Measurements from ENCODE around the gene FOLR3.
"Not testable (repeated sequence)": the region's sequence is repeated elsewhere in the genome, so short reads cannot be mapped to it uniquely, and the experiment has no call there.

FOLR3 gene

DNA sequence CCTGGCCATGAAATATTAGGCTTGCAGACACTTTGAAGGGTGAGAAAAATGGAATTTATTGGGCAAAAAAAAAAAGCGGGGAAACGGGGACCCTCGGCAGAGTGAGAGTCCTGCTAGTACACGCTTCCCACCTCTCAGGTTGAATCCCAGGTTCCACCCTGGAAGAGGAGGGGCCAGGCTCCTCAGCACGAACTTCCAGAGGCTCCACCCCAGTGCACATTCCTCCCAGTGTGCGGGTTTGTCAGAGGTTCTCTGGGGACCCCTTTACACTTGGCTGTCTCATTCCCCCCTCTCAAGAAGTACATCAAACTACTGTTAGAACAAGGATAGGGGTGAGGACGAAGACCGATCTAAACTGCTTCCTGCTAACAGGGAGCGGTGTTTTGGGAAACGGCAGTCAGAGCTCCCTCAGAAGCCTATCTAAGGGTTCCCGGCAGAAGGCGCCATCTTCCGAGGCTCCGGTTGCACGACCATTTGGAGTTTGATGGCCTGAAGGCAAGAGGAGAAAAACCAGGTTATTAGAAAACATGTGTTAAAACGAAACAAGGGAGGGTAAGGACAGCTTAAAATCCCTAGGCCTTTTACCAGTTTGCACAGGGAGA is 27.5 kb downstream of the FOLR3 start:
- no peak for DNase-seq (ENCODE audit: low read depth)

DNA sequence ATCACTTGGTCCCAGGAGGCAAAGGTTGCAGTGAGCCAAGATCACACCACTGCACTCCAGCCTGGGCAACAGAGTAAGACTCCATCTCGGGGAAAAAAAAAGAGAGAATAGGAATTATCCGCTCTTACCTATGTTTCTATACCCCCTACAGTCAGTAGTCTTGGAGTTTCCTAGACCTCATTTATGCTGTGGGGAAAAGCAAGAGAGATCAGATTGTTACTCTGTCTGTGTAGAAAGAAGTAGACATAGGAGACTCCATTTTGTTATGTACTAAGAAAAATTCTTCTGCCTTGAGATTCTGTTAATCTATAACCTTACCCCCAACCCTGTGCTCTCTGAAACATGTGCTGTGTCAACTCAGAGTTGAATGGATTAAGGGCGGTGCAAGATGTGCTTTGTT is 28.7 kb downstream of the FOLR3 start:
- DNase-seq (ENCODE audit: low read depth) = not testable (repeated sequence)

GRCh38 chr11:72169046-72169555 is 33.6 kb downstream of the FOLR3 start:
- DNase-seq (ENCODE audit: low read depth) = not testable (repeated sequence)

GRCh38 chr11:72169754-72170153 is 34.2 kb downstream of the FOLR3 start:
- not testable (repeated sequence) for DNase-seq (ENCODE audit: low read depth)

GRCh38 chr11:72172043-72172442 is 36.5 kb downstream of the FOLR3 start:
- DNase-seq (ENCODE audit: low read depth) = not testable (repeated sequence)

DNA sequence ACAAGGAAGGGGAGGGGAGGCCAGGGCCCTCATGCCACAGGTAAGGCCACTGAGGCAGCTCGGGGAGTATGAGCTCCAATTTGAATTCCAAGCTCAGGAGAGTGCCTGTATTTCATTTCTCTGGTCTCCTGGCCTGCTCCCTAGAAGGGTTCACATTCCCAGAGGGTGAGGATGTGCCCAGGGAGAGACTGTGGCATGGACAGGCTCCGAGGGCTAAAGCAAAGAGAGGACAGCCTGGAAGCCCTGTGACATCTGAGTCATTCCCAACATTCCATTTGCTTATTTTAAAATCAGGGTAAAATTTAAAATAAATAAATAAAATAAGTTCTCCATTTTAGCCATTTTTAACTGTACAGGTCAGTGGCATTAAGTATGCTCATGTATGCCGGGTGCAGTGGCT is 37.8 kb downstream of the FOLR3 start:
- DNase-seq (ENCODE audit: low read depth) = no peak

GRCh38 chr11:72174302-72175070 is 39.0 kb downstream of the FOLR3 start:
- no peak for DNase-seq (ENCODE audit: low read depth)

DNA sequence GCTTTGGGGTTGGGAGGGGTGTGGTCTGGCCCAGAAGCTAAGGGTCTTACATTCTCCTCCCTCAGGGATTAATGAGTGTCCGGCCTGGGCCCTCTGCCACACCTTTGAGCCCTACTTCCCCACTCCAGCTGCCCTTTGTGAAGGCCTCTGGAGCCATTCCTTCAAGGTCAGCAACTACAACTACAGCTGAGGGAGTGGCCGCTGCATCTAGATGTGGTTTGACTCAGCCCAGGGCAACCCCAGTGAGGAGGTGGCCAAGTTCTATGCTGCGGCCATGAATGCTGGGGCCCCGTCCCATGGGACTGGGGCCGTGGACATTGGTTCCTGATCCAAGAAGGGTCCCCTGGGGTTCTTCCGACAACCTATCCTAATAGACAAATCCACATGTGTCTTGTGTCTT is 42.1 kb downstream of the FOLR3 start:
- DNase-seq (ENCODE audit: low read depth) = no peak

DNA sequence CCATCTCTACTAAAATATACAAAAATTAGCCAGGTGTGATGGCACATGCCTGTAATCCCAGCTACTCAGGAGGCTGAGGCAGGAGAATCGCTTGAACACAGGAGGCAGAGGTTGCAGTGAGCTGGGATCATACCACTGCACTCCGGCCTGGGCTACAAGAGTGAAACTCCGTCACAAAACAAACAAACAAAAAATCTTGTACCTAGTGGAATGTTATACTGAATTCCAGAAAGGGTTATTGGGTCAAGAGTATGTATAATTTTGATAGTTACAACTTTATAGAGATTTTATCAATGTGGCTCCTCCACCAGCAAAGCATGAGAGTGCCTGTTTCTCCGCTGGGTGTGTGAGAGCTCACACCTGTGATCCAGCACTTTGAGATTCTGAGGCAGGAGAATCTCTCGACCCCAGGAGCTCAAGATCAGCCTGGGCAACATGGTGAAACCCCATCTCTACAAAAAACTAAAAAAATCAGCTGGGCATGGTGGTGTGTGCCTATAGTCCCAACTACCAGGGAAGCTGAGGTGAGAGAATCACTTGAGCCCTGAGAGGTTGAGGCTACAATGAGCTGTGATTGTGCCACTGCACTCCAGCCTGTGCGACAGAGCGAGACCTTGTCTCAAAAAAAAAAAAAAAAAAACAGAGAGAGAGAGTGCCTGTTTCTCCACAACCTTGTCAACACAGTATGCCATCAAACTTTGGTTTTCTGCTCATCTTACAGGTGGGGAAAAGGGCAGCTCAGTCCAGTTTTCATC is 43.7 kb downstream of the FOLR3 start:
- peak; percentile 17 for DNase-seq (ENCODE audit: low read depth)

- DNase-seq (ENCODE audit: low read depth) = no peak
Observed at GRCh38 chr11:72179804-72180396, 44.4 kb downstream of the FOLR3 start.

DNA sequence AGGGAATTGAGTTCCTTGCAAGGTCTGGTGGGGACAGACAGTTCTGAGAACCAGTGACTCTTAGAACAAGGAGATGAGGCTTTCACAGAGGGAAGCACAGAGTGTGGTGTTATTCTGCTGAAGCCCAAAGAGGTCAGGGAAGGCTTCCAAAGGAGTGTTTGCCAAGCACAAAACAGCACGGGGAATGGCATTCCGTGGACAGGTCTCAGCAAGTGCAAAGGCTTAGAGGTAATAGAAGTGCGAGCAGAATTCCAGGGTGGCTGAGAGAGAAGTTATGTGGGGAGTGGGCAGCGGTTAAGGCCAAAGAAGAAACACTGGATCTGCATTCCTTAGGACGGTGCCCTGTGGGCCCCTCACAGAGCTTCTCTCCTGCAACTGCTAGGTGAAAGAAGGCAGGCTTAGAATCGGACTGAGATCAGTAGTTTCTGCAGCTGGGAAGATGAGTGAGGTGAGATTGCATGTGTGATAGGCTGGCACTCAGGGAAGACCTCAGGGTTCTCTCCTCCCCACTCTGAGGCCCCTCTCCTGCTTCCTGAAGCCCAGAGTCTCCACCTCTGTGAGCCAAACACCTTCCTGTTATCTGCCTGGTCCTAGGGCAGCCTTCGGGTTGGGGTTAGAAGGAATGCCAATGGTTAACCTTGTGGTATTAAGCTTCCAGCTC is 45.5 kb downstream of the FOLR3 start:
- DNase-seq (ENCODE audit: low read depth) = not testable (repeated sequence)

- DNase-seq (ENCODE audit: low read depth) = not testable (repeated sequence)
Observed at GRCh38 chr11:72181553-72181958, 46.0 kb downstream of the FOLR3 start.

DNA sequence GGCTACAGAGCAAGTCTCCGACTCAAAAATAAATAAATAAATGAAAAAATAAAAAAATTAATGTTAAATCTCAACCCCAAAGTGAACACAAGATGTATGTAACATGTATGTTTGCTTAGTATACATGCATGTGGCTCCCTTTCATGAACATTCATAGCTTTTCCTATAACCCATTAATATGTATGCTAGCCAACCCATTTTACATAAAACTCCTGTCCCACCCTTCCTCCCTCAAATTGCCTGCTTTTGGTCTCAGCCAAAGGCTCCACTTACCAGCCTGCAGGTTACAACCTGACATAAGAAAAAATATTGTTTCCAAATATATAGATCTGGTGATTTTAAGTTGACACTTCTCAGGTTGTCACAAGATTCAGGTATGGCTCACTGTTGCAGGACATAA is 52.7 kb downstream of the FOLR3 start:
- no peak for DNase-seq (ENCODE audit: low read depth)
